Adipose tissue (tissue), 3 donors: ENCODE data around the gene RAB27B. TPM values are rescaled to one million over a fixed set of nuclear protein-coding genes. Genes with fewer than 3 reads are reported as not detected.

Experiments used
- H3K27ac ChIP-seq: one replicate; pipeline ENCODE4 v1.5.1; 2013; ENCODE audit warnings: low read depth, low read length
- WGBS, 3 donors: extraction: QIAGEN DNeasy Blood & Tissue Kit; methylation state at CpG; one replicate each; pipeline ENCODE4 v1.1.7; 2013; 5-methylcytosine and 5-hydroxymethylcytosine counted together
- polyA plus RNA-seq, 3 donors: library from polyadenylated mRNA; stranded (reverse); fragments of 200-250 nt; gene quantifications; one replicate each; pipeline ENCODE4 v1.2.3, GENCODE V29; 2013
- donor health status: healthy with polysubstance abuse.
- donor health status: Bipolar disorder and iron deficiency.
- donor health status: healthy.

RAB27B gene
- polyA plus RNA-seq, 3 donors, result 0.92 to 1.2 (median 1.0) TPM

DNA sequence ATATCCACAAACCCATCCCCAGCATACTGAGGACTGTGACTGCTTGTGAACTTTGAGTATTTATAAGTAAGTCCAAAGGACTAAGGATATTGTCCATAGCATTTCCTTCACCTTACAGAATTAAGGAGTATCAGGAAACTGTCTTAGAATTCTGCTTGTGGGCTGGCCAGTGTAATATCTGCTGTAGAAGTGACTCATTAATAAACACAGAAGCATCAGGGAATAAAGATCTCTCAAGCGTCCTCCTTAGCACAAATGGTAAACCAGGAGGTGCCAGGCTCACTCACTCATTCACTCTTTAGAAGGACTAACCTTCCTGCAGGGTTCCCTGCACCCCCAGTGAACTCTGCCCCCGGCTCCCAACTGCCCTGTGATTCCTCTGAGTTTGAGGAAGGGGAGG is 100.0 kb downstream of the RAB27B start:
- WGBS, 3 donors, result 87 to 91% (median 89%) methylated on average over 2 of the region's 2 CpGs
- H3K27ac ChIP-seq, result no peak overlapping the region

- 95 to 97% (median 96%) methylated on average over 4 of the region's 4 CpGs for WGBS, 3 donors
- no peak overlapping the region for H3K27ac ChIP-seq
These were observed 102.9 kb downstream of the RAB27B start for GRCh38 chr18:54931152-54931551.

- 0 to 78% (median 53%) methylated on average over 1 of the region's 1 CpG for WGBS, 3 donors
- H3K27ac ChIP-seq, result no peak overlapping the region
These were observed 104.2 kb downstream of the RAB27B start for GRCh38 chr18:54932472-54932871.

DNA sequence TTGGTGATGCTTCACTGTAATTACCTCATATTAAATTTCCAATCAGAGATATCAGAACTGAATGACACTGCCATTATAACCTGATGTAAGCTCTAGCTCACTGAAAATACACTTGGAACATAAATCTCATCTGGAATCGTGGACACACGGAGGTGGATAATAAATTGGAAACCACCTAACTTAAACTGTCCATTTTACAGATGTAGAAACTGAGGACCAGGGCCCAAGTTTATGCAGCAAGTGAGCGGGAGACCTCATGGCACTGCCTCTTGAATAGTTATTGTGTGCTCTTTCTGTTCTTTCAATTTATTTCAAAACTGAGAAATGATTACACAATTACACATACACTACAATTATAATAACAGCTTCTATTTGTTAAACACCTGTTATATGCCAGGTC is 110.2 kb downstream of the RAB27B start:
- 93 to 97% (median 94%) methylated on average over 3 of the region's 3 CpGs for WGBS, 3 donors

GRCh38 chr18:54939361-54939917 is 111.2 kb downstream of the RAB27B start:
- H3K27ac ChIP-seq, result no peak overlapping the region
- 91 to 95% (median 93%) methylated on average over 7 of the region's 7 CpGs for WGBS, 3 donors

More for the DNA sequence above, 110.2 kb downstream of the RAB27B start:
- no peak overlapping the region for H3K27ac ChIP-seq

GRCh38 chr18:54942144-54942543 is 113.9 kb downstream of the RAB27B start:
- WGBS, 3 donors, result 58 to 90% (median 77%) methylated on average over 4 of the region's 4 CpGs
- no peak overlapping the region for H3K27ac ChIP-seq

GRCh38 chr18:54942569-54942968 is 114.3 kb downstream of the RAB27B start:
- no peak overlapping the region for H3K27ac ChIP-seq
- WGBS, 3 donors, result 88 to 97% (median 93%) methylated on average over 3 of the region's 3 CpGs

Other genes with a start within 250 kb of the RAB27B start
- under 1 TPM in 1 of 3 donors, not detected in 2; 0.10 TPM for gene DYNAP, start 237.2 kb upstream of the RAB27B start, polyA plus RNA-seq
- gene CCDC68, start 131.0 kb downstream of the RAB27B start, polyA plus RNA-seq, result 1 to 10 TPM; 1.8 to 8.1 (median 3.7) TPM